Keratinocyte (primary cell): ENCODE data around the gene ABCC4. TPM values are rescaled to one million over a fixed set of nuclear protein-coding genes. Genes with fewer than 3 reads are reported as not detected.

Source experiments
- DNase-seq: peaks from one replicate; pipeline ENCODE4 v3.0.0-alpha.2; 2011; ENCODE audit warnings: low read depth, missing footprints, low spot score
- FAIRE-seq: peaks from 2 replicates; lab custom pipeline; 2011; peaks lifted over from hg19 to GRCh38; lab: Jason Lieb, UNC
- H2AFZ ChIP-seq: 2 replicates; pipeline ENCODE4 v1.6.0; 2012; ENCODE audit warnings: low read length, control low read depth, inconsistent platforms; ENCODE audit not compliant: control insufficient read depth
- H3K27ac ChIP-seq: 2 replicates; pipeline ENCODE4 v1.5.1; 2011; ENCODE audit warnings: low read length; ENCODE audit not compliant: control insufficient read depth, insufficient read depth
- H3K27me3 ChIP-seq: 3 replicates; pipeline ENCODE4 v1.6.0; 2011; ENCODE audit warnings: low read length; ENCODE audit not compliant: control insufficient read depth, insufficient read depth; ENCODE audit errors: extremely low read depth
- H3K36me3 ChIP-seq, 2 experiments: 2 replicates in 1 of 2; 3 replicates in 1 of 2; pipeline ENCODE4 v1.5.1; 2011; ENCODE audit warnings: low read length in 2 of 2, mild to moderate bottlenecking in 1 of 2; ENCODE audit not compliant: control insufficient read depth in 2 of 2, insufficient read depth in 2 of 2; ENCODE audit errors: extremely low read depth in 1 of 2
- H3K4me1 ChIP-seq: 3 replicates; pipeline ENCODE4 v1.5.1; 2011; ENCODE audit warnings: low read length; ENCODE audit not compliant: control insufficient read depth, insufficient read depth; ENCODE audit errors: extremely low read depth
- H3K4me2 ChIP-seq: 3 replicates; pipeline ENCODE4 v1.6.0; 2011; ENCODE audit warnings: low read depth, low read length; ENCODE audit not compliant: control insufficient read depth, insufficient read depth; ENCODE audit errors: extremely low read depth
- H3K4me3 ChIP-seq, 3 experiments: fragments of 200-600 bp in 1 of 3; sonication (generic) in 1 of 3; 2 replicates in 2 of 3; 3 replicates in 1 of 3; pipeline ENCODE4 v1.5.1; 2011 to 2016; ENCODE audit warnings: low read length in 3 of 3, mild to moderate bottlenecking in 3 of 3, control low read depth in 2 of 3, inconsistent platforms in 1 of 3, low read depth in 1 of 3, mixed read lengths in 1 of 3, mixed run types in 1 of 3, moderate library complexity in 1 of 3; ENCODE audit not compliant: control insufficient read depth in 2 of 3, insufficient read depth in 2 of 3; ENCODE audit errors: extremely low read depth in 1 of 3
- H3K79me2 ChIP-seq: 2 replicates; pipeline ENCODE4 v1.6.0; 2012; ENCODE audit warnings: low read length; ENCODE audit not compliant: control insufficient read depth, insufficient read depth
- H3K9ac ChIP-seq: 3 replicates; pipeline ENCODE4 v1.6.0; 2011; ENCODE audit warnings: low read length; ENCODE audit not compliant: control insufficient read depth, insufficient read depth; ENCODE audit errors: extremely low read depth
- H3K9me1 ChIP-seq: 3 replicates; pipeline ENCODE4 v1.6.0; 2011; ENCODE audit warnings: low read length; ENCODE audit not compliant: control insufficient read depth, insufficient read depth; ENCODE audit errors: extremely low read depth
- H3K9me3 ChIP-seq: 2 replicates; pipeline ENCODE4 v1.5.1; 2012; ENCODE audit warnings: low read depth, low read length; ENCODE audit not compliant: control insufficient read depth
- H4K20me1 ChIP-seq: 3 replicates; pipeline ENCODE4 v1.6.0; 2011; ENCODE audit warnings: low read length; ENCODE audit not compliant: control insufficient read depth, insufficient read depth; ENCODE audit errors: extremely low read depth
- EZH2 ChIP-seq: IDR thresholded peaks from one replicate; pipeline ENCODE4 v1.6.1; 2012; ENCODE audit warnings: inconsistent platforms, mild to moderate bottlenecking, low read length, moderate library complexity
- dilution Hi-C: fragments of 300-500 bp; cut with MboI; formaldehyde crosslinking; loops from one replicate; pipeline ENCODE4 v1.7.0; 2020; ENCODE audit warnings: low sequenced_read_pairs; ENCODE audit not compliant: extremely low pct_ligation_motif_present
- polyA plus RNA-seq, 5 experiments: library from polyadenylated mRNA; depleted of rRNA in 3 of 5; stranded (reverse) in 3 of 5; stranded (forward) in 1 of 5; unstranded in 1 of 5; fragments of >200 nt; gene quantifications; 1 replicate in 1 of 5; 2 replicates in 3 of 5; 3 replicates in 1 of 5; pipeline versions ENCODE4 v1.2.1 to v1.2.3, GENCODE V29; 2011 to 2012; ENCODE audit warnings: missing spikeins in 2 of 5, low read depth in 1 of 5, low replicate concordance in 1 of 5
- TF ChIP-seq, protein P1 (sequence below), 3 experiments: IDR thresholded peaks in 1 of 3; conservative IDR thresholded peaks in 1 of 3; optimal IDR thresholded peaks in 1 of 3; 2 replicates in 2 of 3; 3 replicates in 1 of 3; pipeline versions ENCODE3 to v1.5.1; 2011; ENCODE audit warnings: low read length in 3 of 3, mild to moderate bottlenecking in 3 of 3, moderate library complexity in 2 of 3, control low read depth in 1 of 3, inconsistent platforms in 1 of 3; ENCODE audit not compliant: insufficient read depth in 2 of 3; ENCODE audit errors: extremely low read depth in 1 of 3

The ABCC4 gene
- polyA plus RNA-seq, 1 donor (not counting 4 experiments of a cell fraction or from before 2014, with no cell fraction given), result 13.8 TPM

GRCh38 chr13:95007322-95007721 is 293.9 kb downstream of the ABCC4 start:
- H3K4me2 ChIP-seq, result no peak overlapping the region
- H3K27me3 ChIP-seq, result peaks cover 5% of the 10 kb centered on the region
- H3K27ac ChIP-seq, result no peak overlapping the region
- TF ChIP-seq, protein P1, sequence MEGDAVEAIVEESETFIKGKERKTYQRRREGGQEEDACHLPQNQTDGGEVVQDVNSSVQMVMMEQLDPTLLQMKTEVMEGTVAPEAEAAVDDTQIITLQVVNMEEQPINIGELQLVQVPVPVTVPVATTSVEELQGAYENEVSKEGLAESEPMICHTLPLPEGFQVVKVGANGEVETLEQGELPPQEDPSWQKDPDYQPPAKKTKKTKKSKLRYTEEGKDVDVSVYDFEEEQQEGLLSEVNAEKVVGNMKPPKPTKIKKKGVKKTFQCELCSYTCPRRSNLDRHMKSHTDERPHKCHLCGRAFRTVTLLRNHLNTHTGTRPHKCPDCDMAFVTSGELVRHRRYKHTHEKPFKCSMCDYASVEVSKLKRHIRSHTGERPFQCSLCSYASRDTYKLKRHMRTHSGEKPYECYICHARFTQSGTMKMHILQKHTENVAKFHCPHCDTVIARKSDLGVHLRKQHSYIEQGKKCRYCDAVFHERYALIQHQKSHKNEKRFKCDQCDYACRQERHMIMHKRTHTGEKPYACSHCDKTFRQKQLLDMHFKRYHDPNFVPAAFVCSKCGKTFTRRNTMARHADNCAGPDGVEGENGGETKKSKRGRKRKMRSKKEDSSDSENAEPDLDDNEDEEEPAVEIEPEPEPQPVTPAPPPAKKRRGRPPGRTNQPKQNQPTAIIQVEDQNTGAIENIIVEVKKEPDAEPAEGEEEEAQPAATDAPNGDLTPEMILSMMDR (optimal IDR thresholded peaks at IDR 0.05 in 1 of 3, IDR thresholded peaks at IDR 0.05 in 1 of 3, conservative IDR thresholded peaks at IDR 0.05 in 1 of 3; ENCODE audit: extremely low read depth in 1 of 3, insufficient read depth in 2 of 3, low read length in 3 of 3), result no peak
- TF ChIP-seq EZH2, result no peak
- peaks cover 5% of the 10 kb centered on the region for H3K4me1 ChIP-seq
- no peak overlapping the region for H3K4me3 ChIP-seq
- DNase-seq (no peak), FAIRE-seq (no peak)
- no peak overlapping the region for H3K9ac ChIP-seq
- no peaks in the 10 kb centered on the region for H3K36me3 ChIP-seq
- no peak overlapping the region for H2AFZ ChIP-seq
- no peaks in the 10 kb centered on the region for H4K20me1 ChIP-seq
- no peaks in the 10 kb centered on the region for H3K9me1 ChIP-seq
- no peaks in the 10 kb centered on the region for H3K9me3 ChIP-seq
- H3K79me2 ChIP-seq, result no peaks in the 10 kb centered on the region
- dilution Hi-C loops, result no loop called here

DNA sequence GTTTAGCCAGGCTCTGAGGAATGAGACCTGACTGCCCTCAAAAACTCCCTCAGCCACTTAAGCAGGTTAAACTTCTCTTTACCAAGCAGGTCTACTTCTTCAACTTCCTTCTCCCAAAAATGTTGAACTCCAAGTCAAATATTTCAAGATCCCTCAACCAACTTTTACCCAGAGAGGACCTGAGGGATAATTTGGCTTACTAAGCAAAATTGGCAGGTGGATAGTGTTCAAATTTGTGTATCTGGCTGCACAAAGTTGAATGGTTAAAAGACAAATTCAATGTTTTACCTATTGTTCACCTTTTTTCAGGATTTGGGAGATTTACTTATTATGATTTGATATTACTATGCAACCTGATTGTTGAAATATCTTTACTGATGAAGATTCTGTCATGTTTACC is 296.0 kb downstream of the ABCC4 start:
- Histone ChIP-seq H3K27ac (no peak overlapping the region), H3K4me2 (no peak overlapping the region), H3K79me2 (no peaks in the 10 kb centered on the region), H3K9me1 (no peaks in the 10 kb centered on the region), H4K20me1 (no peaks in the 10 kb centered on the region), H3K27me3 (peaks cover 5% of the 10 kb centered on the region), H3K9ac (no peak overlapping the region), H3K4me1 (peaks cover 5% of the 10 kb centered on the region), H3K36me3 (no peaks in the 10 kb centered on the region), H3K9me3 (no peaks in the 10 kb centered on the region), H3K4me3 (no peak overlapping the region), H2AFZ (no peak overlapping the region)
- FAIRE-seq (no peak), DNase-seq (no peak)
- TF ChIP-seq EZH2, result no peak
- TF ChIP-seq, protein P1 (optimal IDR thresholded peaks at IDR 0.05 in 1 of 3, IDR thresholded peaks at IDR 0.05 in 1 of 3, conservative IDR thresholded peaks at IDR 0.05 in 1 of 3; ENCODE audit: extremely low read depth in 1 of 3, insufficient read depth in 2 of 3, low read length in 3 of 3), result no peak
- dilution Hi-C loops, result no loop called here
